GM21825 (cell line): ENCODE measurements around the gene SLC9A1.

Experiments
- ATAC-seq: cut with Tn5 transposase; IDR thresholded peaks from one replicate; pipeline ENCODE4 v1.9.1; 2021; ENCODE audit warnings: mild to moderate bottlenecking, moderate library complexity; ENCODE audit not compliant: unreplicated experiment

SLC9A1 gene

GRCh38 chr1:27108588-27108987 is 46.3 kb downstream of the SLC9A1 start:
- no peak for ATAC-seq

DNA sequence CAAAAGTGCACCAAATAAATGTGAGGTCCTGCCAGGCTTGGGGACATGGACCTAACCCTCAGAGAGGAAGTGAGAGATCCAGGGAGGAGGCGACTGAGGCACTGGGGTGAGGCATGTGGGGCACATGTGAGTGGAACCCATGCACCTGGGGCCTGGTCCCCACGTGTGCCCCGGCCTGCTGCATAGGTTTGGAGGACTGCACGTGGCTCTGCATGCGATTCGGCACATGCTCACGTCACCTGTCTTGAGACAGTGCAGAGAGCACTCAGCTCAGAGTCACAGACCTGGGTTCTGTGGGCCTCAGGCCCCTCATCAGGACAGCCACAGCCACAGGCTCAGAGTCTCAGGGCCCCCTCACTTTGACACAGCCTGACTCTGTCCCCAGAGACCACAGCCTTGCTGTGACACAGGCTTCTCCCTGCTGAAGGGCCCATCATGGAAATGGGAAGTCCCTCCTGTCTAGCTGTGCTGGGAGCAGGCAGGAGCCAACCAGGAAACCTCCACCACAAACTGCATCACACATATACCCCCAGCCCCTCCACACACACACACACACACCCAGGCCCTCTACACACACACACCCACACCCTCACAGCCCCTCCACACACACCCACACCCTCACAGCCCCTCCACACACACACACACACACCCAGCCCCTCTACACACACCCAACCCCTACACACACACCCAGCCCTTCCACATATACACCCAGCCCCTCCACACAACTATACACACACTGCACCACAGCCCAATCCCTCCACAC is 48.2 kb downstream of the SLC9A1 start:
- ATAC-seq, result no peak

DNA sequence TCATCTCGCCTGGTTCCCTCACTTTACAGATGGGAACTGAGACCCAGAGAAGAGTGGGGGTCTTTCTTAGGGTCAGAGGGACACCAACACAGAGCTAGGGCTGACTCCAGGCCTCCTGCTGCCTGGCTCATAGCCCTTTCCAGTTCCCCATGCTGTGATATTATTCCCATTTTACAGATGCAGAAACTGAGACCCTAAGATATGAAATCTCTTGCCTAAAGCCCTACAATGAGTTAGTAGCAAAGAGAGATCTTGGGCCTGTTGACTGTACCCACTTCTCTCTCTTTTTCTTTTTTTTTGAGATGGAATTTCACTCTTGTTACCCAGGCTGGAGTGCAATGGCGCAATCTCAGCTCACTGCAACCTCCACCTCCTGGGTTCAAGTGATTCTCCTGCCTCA is 49.9 kb downstream of the SLC9A1 start:
- no peak for ATAC-seq

- no peak for ATAC-seq
Measured at GRCh38 chr1:27103498-27103897, 51.4 kb downstream of the SLC9A1 start.

- no peak for ATAC-seq
Measured at GRCh38 chr1:27102707-27103468, 52.0 kb downstream of the SLC9A1 start.

GRCh38 chr1:27102134-27102706 is 52.7 kb downstream of the SLC9A1 start:
- ATAC-seq, result no peak

GRCh38 chr1:27101696-27102095 is 53.2 kb downstream of the SLC9A1 start:
- no peak for ATAC-seq

- no peak for ATAC-seq
Measured at GRCh38 chr1:27101054-27101491, 53.9 kb downstream of the SLC9A1 start.

GRCh38 chr1:27100335-27101053 is 54.4 kb downstream of the SLC9A1 start:
- no peak for ATAC-seq

DNA sequence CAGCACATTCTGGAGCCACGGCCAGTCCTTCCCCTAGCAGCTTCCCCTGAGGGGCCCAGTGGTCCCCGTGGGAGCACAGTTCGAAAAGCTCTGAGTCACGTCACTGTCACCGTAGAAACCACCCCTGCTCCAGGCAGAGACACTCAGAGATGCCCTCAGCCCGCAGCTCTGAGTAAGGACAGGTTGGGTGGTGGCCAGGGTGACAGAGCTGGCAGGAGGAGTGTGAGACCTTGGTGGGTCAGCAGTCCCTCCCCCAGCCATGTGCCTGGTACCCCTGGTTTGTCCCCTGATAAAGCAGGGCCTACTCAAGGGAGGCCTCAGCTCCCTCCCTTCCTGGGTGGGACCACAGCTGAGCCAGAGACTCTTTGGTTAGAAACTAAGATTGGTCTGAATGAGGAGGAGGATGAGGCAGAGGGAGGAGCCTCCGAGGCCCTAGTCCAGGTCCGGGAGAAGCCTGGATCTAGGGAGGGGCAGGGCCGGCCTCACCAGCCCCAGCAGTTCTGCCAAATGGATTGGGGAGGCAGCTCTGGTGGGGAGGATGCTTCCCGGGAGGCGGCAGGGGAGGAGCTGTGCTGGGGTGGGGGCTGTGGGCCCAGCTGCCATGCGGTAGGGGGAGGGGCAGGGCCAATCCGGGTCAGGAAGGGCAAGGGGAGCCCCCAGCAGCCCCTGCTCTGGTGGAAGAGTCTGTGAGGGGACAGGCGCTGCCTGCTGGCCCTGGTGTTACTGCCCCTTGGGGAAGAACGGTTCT is 55.2 kb downstream of the SLC9A1 start:
- ATAC-seq, result peak; percentile 54

DNA sequence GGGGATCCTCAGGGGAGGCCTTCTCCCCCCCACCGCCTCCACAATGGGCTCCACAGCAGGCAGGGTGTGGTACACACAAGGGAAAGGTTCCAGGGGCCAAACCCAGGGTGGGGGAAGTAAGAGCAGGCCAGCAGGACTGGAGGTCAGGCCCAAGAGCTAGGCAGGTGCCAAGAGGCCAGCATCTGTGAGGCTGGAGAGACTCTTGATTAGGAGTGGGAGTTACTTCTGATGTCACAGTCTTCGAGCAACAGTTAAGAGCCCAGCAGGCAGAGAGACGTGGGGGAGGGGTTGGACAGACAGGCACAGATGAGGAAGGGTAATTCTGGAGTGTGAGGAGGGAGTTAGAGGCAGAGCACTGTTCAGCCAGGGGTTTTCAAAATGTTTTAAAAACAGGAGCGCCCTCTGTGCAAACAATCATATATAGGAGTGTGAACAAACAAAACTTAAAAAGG is 55.8 kb downstream of the SLC9A1 start:
- ATAC-seq, result peak; percentile 31

DNA sequence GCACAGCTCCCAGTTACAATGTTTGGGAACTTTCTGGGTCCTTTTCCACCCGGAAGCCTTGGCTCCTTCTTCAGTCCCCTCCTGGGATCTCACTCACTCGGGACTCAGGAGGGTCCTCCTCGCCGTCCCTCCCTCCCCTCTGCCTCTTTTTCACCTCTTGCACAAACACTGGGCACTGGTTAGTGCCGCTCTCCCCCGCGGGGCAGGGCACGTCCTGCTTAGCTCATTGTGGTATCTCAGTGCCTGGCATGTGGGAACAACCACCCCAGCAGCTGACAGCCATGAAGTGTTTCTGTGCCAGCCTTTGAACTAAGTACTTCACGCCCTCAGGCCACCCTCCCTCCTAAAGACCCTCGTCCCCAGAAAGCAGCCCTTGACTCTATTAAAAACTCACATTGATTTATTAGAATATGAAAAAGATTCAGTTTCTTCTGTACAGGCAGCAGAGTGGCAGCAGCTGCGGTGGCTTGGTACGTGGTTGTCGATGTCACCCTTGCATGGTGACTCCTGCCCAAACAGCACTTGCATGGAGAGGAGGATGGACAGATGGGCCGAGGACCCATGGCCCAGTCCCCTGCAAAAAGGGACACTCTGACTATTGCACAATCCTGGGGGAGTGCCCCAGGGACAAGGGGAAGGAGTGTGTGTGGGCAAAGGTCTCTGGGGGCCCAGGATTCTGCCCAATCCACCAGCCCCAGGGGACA is 56.3 kb downstream of the SLC9A1 start:
- no peak for ATAC-seq

GRCh38 chr1:27097484-27097917 is 57.4 kb downstream of the SLC9A1 start:
- ATAC-seq, result no peak

GRCh38 chr1:27095576-27095975 is 59.3 kb downstream of the SLC9A1 start:
- no peak for ATAC-seq

DNA sequence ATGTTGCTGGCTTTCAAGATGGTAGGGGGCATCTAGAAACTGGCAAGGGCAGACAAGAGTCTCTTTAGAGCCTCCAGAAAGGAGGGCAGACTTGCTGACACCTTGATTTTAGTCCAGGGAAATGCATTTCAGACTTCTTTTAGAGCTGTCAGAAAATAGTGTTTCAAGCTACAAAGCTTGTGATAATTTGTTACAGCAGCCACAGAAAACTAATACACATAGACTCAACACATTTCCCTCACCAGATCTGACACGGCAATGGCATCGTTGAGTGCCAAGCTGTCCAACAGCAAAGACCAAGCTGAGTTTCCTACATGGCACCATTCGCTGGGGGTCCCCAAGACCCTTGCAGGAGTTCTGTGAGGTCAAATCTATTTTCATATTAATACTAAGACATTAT is 62.0 kb downstream of the SLC9A1 start:
- no peak for ATAC-seq

DNA sequence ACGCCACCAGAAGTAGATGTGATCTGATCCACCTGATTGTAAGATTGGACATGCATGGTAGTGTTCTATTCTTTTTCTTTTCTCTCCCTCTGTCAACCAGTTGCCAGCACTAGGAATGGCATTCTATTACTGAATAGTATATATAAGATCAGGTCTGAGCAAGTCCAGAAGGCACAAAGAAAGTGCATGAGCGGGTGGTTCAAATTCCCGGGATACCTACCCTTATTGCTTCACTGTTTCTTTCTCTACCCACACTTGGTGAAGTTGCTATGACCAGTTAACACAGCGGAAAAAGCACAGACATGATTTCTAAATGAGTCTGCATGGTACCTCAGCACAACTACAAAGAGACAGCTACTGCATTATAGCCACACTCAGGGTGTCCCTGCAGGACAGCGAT is 64.0 kb downstream of the SLC9A1 start:
- no peak for ATAC-seq

GRCh38 chr1:27087371-27088220 is 67.3 kb downstream of the SLC9A1 start:
- no peak for ATAC-seq

DNA sequence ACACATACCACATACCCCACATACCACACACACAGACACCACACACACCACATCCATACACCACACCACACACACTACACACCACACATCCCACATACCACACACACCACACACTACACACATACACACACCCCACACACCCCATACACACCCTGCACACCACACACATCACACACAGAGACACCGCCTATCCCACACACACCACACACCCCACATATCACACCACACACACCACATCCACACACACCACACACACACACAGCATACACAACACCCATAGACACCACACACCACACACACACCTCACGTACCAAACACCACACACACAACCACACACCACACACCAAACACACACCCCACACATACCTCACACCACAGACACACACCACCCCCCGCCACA is 68.3 kb downstream of the SLC9A1 start:
- no peak for ATAC-seq

DNA sequence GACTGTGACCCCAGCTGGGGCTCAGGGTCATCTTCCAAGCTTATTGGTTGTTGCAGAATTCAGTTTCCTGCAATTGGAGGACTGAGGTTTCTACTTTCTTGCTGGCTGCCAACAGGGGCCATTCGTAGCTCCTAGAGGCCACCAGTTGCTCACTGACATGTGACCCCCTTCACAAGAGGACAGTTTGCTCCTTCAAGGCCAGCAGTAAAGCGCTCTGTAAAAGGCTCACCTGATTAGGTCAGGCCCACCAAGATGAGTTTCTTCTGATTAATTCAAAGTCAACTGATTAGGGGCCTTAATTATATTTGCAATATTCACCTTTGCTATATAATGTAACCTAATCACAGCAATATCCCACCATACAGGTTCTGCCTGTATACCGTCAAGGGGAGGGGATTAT is 68.9 kb downstream of the SLC9A1 start:
- ATAC-seq, result no peak
